ENCODE data around the gene RMC1. TPM values are rescaled to one million over a fixed set of nuclear protein-coding genes. Genes with fewer than 3 reads are reported as not detected.

Gene RMC1
- polyA plus RNA-seq (2012; ENCODE audit: missing spikeins): 22.8 TPM

DNA sequence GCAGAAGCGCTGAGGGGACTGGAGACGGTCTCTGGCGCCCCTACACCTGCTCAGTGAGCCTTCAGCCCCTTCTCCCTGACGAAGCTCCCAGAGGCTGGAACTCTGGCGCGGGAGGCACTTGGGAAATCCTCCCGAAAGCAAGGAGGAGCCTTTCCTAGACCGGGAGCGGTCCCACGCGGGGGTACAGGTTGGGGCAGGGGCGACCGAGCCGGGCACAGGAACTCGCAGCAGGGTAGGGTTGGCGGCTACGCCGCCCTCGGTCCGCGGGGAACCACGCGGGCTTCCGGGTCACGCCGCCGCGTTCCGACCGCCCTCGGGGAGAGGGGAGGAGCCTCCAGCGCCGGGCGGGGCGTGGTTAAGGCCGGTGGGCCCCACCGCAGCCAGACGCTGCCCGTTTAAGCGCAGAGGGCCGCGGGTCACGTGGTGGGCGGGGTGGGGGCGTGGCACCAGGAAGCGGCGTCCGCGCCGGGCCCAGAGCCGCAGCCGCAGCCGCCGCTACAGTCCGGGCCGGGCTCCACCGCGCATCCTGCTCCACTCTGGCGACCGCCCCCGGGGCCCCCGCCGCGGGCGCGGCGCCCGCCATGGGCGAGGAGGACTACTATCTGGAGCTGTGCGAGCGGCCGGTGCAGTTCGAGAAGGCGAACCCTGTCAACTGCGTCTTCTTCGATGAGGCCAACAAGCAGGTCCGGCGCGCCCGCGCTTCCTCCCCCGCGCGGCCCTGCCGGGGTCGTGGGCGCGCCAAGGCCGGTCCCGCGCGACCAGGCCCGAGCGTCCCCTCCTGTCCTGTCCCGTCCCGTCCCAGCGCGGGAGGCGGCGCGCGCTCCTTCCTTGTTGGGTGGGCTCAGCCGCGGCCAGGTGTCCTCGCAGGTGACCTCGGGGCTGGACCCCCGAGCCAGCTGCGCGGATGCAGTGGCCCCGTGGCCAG is at the start of gene RMC1:
TSS of gene RMC1 (plus strand) at position 474 of the 925 bp plus-strand sequence. CDS start at position 582, 108 bp downstream.
- peak; percentile 51; the same call in 1 of the 2 replicates for TF ChIP-seq TAF1 (IDR thresholded peaks at IDR 0.05; ENCODE audit: borderline replicate concordance, low read depth, low read length)
- peak; percentile 91 for TF ChIP-seq POLR2A (IDR thresholded peaks at IDR 0.05; ENCODE audit: low read depth, low read length)
- peak; percentile 86 for TF ChIP-seq POLR2AphosphoS5 (IDR thresholded peaks at IDR 0.05; ENCODE audit: low read depth, low read length)
- DNase-seq (ENCODE audit: insufficient read length) (peak; percentile 81), FAIRE-seq (peak; percentile 92)

GRCh38 chr18:23453680-23454058 is 49.6 kb upstream of the RMC1 start:
- TF ChIP-seq POLR2A (IDR thresholded peaks at IDR 0.05; ENCODE audit: low read depth, low read length): no peak
- no peak for TF ChIP-seq TAF1 (IDR thresholded peaks at IDR 0.05; ENCODE audit: borderline replicate concordance, low read depth, low read length)
- no peak for TF ChIP-seq POLR2AphosphoS5 (IDR thresholded peaks at IDR 0.05; ENCODE audit: low read depth, low read length)
- DNase-seq (ENCODE audit: insufficient read length) (no peak), FAIRE-seq (no peak)

DNA sequence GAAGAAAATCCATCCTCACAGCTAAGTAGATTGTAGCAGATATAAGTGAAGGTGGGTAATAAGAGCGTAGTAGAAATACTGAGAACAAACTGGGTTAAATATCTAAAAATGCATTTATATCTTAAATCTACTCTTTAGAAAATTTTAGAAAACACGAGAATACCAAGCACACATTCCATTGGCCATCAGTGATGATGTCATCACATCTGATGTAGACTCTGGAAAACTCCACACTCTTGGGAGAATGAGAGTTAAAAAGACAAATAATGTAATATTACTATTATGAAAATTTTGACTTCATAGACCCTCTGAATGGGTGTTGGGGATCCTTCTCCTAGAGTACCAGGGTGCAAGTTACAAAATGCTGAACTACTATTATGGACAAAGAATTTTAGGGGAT is 46.5 kb upstream of the RMC1 start:
- FAIRE-seq: no peak
- TF ChIP-seq TAF1 (IDR thresholded peaks at IDR 0.05; ENCODE audit: borderline replicate concordance, low read depth, low read length) (no peak), POLR2AphosphoS5 (IDR thresholded peaks at IDR 0.05; ENCODE audit: low read depth, low read length) (no peak), POLR2A (IDR thresholded peaks at IDR 0.05; ENCODE audit: low read depth, low read length) (no peak)
- no peak for DNase-seq (ENCODE audit: insufficient read length)

DNA sequence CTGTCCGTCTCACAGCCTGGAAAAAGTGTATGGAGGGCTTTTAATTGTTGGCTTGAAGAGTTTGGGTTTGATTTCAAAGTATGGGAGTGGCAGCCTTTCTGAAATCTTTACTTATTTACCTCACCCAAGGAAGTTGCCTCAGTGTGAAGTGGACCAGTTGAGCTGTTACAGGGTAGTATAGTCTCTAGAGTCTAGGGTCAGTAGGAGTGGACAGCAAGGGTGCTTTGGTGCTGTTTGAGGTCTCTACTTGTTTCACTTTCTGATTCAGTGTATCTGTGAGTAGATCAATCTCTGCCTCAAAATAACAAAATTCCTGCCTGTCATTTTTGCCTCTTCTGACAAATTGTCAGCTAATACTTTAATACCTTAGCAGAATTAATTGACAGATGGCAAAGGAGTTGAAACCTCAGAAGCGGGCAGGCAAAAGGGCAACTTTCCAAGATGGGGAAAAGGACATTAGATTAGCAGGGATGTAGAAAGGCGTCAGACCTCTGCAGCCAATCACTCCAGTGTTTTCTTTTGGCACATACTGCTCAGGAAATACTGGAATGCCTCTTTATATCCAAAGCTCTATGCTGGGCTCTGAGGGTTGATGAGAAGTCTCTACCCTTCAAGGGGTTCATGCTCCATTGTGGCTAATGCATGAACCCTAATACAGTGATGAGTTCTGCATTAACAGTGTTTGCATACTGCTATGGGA is 44.3 kb upstream of the RMC1 start:
- FAIRE-seq (peak; percentile 33), DNase-seq (ENCODE audit: insufficient read length) (no peak)
- TF ChIP-seq POLR2AphosphoS5 (IDR thresholded peaks at IDR 0.05; ENCODE audit: low read depth, low read length): no peak
- no peak for TF ChIP-seq POLR2A (IDR thresholded peaks at IDR 0.05; ENCODE audit: low read depth, low read length)
- no peak for TF ChIP-seq TAF1 (IDR thresholded peaks at IDR 0.05; ENCODE audit: borderline replicate concordance, low read depth, low read length)

- no peak for FAIRE-seq
- TF ChIP-seq POLR2AphosphoS5 (IDR thresholded peaks at IDR 0.05; ENCODE audit: low read depth, low read length) (no peak), POLR2A (IDR thresholded peaks at IDR 0.05; ENCODE audit: low read depth, low read length) (no peak), TAF1 (IDR thresholded peaks at IDR 0.05; ENCODE audit: borderline replicate concordance, low read depth, low read length) (no peak)
- no peak for DNase-seq (ENCODE audit: insufficient read length)
These were observed 43.8 kb upstream of the RMC1 start for GRCh38 chr18:23459530-23459921.

DNA sequence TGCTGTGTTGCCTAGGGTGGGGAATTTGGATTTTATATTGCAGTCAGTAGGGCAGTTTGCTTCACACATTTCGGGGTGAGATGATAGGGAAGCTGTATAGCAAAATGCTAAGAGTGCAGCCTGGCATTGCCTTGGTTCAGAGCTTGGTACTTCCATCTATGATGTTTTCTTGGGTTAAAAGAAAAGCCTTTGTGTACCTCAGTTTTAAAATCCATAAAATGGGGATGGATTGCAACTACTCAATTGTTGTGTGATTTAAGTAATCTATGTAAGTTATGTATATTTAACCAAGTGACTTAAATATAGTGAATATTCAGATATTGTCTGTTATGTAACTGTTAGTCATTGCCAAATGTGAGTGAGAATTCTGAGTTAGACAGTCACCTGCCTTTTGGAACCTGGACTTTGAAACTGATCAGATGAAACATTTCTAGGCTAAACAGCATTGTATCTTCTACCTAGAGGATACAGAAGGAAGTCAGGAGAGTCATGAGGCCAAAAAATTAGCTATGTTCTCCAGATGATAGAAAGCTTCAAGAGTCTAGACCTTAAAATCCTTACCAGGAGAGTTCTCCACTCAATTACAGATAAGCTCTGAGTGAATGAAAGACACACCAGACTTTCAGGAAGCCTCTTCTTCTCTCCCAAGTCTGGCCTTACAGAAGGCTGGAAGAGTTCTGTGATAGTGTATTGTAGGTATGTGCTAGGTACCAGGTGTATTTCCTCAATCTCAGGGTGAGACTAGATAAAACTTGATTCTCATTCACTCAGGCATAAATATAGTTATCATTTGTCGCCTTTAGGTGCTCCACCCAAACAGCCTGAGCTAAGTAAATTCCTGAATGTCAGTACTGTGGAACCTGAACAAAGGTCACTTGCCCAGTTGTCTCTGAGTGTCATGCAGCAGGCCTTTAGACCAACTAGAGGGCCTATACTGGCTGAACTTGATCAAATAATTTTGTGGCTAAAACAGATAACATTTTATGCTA is 42.7 kb upstream of the RMC1 start:
- no peak for TF ChIP-seq TAF1 (IDR thresholded peaks at IDR 0.05; ENCODE audit: borderline replicate concordance, low read depth, low read length)
- no peak for TF ChIP-seq POLR2AphosphoS5 (IDR thresholded peaks at IDR 0.05; ENCODE audit: low read depth, low read length)
- TF ChIP-seq POLR2A (IDR thresholded peaks at IDR 0.05; ENCODE audit: low read depth, low read length): no peak
- DNase-seq (ENCODE audit: insufficient read length) (no peak), FAIRE-seq (no peak)

DNA sequence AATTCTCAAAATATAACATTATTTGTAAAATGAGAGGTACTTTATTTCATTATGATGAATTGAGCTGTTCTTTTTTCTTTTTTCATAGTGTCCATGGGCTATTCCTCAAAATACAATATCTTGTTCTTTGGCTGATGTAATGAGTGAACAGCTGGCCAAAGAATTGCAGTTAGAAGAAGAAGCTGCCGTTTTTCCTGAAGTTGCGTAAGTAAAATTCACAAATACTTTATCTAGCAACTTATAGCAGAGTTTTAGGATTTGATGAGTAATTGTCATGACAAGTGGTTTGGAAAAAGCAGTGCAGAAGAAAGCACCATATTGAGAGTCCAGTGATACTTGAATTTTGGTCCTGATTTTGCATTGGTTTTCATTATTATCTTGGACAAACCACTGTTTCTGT is 40.4 kb upstream of the RMC1 start:
- DNase-seq (ENCODE audit: insufficient read length) (no peak), FAIRE-seq (no peak)
- no peak for TF ChIP-seq POLR2AphosphoS5 (IDR thresholded peaks at IDR 0.05; ENCODE audit: low read depth, low read length)
- TF ChIP-seq TAF1 (IDR thresholded peaks at IDR 0.05; ENCODE audit: borderline replicate concordance, low read depth, low read length): no peak
- TF ChIP-seq POLR2A (IDR thresholded peaks at IDR 0.05; ENCODE audit: low read depth, low read length): no peak

DNA sequence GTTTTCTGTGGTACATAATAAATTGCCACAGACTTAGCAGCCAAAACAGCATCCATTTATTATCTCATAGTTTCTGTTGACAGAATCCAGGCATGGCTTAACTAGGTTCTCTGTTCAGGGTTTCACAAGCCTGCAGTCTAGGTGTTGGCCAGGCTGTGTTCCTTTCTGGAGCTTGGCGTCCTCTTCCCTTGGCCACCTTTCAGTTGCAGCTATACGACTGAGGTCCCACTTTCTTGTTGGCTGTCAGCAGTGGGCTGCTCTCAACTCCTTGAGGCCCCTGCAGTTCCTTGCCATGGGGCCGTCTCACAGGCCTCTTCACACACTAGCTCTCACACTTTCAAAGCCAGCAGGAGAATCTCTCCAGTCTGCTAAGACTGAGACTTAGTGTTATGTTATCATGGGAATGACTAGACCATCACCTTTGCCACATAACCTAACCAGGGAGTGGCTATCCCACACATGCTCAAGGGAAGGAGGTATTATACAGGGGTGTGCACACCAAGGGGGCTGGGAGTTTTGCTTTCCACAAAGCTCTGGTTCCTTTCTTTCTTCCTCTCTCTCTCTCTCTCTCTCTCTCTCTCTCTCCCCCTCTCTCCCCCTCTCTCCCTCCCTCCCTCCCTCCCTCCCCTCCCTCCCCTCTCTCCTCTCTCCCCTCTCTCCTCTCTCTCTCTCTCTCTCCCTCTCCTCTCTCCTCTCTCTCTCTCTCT is 34.4 kb upstream of the RMC1 start:
- DNase-seq (ENCODE audit: insufficient read length): no peak
- TF ChIP-seq POLR2AphosphoS5 (IDR thresholded peaks at IDR 0.05; ENCODE audit: low read depth, low read length) (no peak), POLR2A (IDR thresholded peaks at IDR 0.05; ENCODE audit: low read depth, low read length) (no peak), TAF1 (IDR thresholded peaks at IDR 0.05; ENCODE audit: borderline replicate concordance, low read depth, low read length) (no peak)
- no peak for FAIRE-seq

GRCh38 chr18:23470620-23471387 is 32.5 kb upstream of the RMC1 start:
- no peak for DNase-seq (ENCODE audit: insufficient read length)
- TF ChIP-seq POLR2A (IDR thresholded peaks at IDR 0.05; ENCODE audit: low read depth, low read length) (no peak), TAF1 (IDR thresholded peaks at IDR 0.05; ENCODE audit: borderline replicate concordance, low read depth, low read length) (no peak), POLR2AphosphoS5 (IDR thresholded peaks at IDR 0.05; ENCODE audit: low read depth, low read length) (no peak)
- FAIRE-seq: no peak

Data from GM12892 (cell line).